ENCODE measurements around the gene RIC3. TPM values are rescaled to one million over a fixed set of nuclear protein-coding genes. Genes with fewer than 3 reads are reported as not detected.

The RIC3 gene
- total RNA-seq, 1 experiment from 2014 or later = 23.7 TPM

- H4K91ac ChIP-seq (ENCODE audit: insufficient read length, low read depth, low read length) = no peak overlapping the region
- H3K79me2 ChIP-seq (ENCODE audit: insufficient read depth, low read length) = no peaks in the 10 kb centered on the region
- H4K8ac ChIP-seq (replicated peaks; ENCODE audit: insufficient read length, low read depth, low read length) = no peak overlapping the region
- no peak overlapping the region for H3K4me2 ChIP-seq (ENCODE audit: insufficient read depth, insufficient read length, low read length)
- TF ChIP-seq, protein P1, sequence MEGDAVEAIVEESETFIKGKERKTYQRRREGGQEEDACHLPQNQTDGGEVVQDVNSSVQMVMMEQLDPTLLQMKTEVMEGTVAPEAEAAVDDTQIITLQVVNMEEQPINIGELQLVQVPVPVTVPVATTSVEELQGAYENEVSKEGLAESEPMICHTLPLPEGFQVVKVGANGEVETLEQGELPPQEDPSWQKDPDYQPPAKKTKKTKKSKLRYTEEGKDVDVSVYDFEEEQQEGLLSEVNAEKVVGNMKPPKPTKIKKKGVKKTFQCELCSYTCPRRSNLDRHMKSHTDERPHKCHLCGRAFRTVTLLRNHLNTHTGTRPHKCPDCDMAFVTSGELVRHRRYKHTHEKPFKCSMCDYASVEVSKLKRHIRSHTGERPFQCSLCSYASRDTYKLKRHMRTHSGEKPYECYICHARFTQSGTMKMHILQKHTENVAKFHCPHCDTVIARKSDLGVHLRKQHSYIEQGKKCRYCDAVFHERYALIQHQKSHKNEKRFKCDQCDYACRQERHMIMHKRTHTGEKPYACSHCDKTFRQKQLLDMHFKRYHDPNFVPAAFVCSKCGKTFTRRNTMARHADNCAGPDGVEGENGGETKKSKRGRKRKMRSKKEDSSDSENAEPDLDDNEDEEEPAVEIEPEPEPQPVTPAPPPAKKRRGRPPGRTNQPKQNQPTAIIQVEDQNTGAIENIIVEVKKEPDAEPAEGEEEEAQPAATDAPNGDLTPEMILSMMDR (conservative IDR thresholded peaks at IDR 0.05) = no peak
- H4K20me1 ChIP-seq (ENCODE audit: control insufficient read depth, insufficient read depth, insufficient read length) = no peaks in the 10 kb centered on the region
- H2AFZ ChIP-seq (ENCODE audit: low read length) = no peak overlapping the region
- H3K79me1 ChIP-seq (ENCODE audit: insufficient read depth, low read depth, low read length, poor library complexity, severe bottlenecking) = no peaks in the 10 kb centered on the region
- H2BK5ac ChIP-seq (ENCODE audit: insufficient read length, low read length) = no peak overlapping the region
- Mint-ChIP-seq H3K36me3 (ENCODE audit: insufficient read depth in 1 of 3, low read depth in 3 of 3) (peaks cover 0 to 4% (median 3%) of the 10 kb centered on the region in 3 experiments; a peak in 3 of 7 replicates), H3K9me3 (no peaks in the 10 kb centered on the region), H3K27me3 (ENCODE audit: low read depth) (no peaks in the 10 kb centered on the region), H3K27ac (no peak overlapping the region), H3K4me1 (peaks cover 0 to 5% of the 10 kb centered on the region in 2 experiments; a peak in 2 of 4 replicates), H3K4me3 (no peak overlapping the region)
- H2BK12ac ChIP-seq (ENCODE audit: insufficient read length, low read depth, low read length) = no peak overlapping the region
- H3K4ac ChIP-seq (ENCODE audit: low read depth, low read length) = no peak overlapping the region
- no peak overlapping the region for H3K14ac ChIP-seq (ENCODE audit: insufficient read depth, low read length)
- no peak overlapping the region for H4K5ac ChIP-seq (ENCODE audit: insufficient read length, low read depth, low read length)
- H3K23me2 ChIP-seq (ENCODE audit: insufficient read length, low read depth, low read length, poor library complexity, severe bottlenecking) = no peaks in the 10 kb centered on the region
- no peak overlapping the region for H3T11ph ChIP-seq (ENCODE audit: low read length)
- no CpG with 5 or more reads among the region's 2 CpGs for WGBS (ENCODE audit: extremely low coverage, insufficient read length, low lambda C conversion rate)
- H3K27me3 ChIP-seq (ENCODE audit: insufficient read depth, low read length) = no peaks in the 10 kb centered on the region
- no peak overlapping the region for H3K27ac ChIP-seq (ENCODE audit: insufficient read length, low read depth, low read length)
- H3K9me3 ChIP-seq (ENCODE audit: control insufficient read depth, low read depth, low read length) = no peaks in the 10 kb centered on the region
- no peak overlapping the region for H2AK5ac ChIP-seq (ENCODE audit: insufficient read length, low read length)
- no peak overlapping the region for H2BK15ac ChIP-seq (ENCODE audit: low read depth, low read length)
- no peak for DNase-seq
- no peak overlapping the region for H3K23ac ChIP-seq (ENCODE audit: insufficient read length, low read depth, low read length)
- no peak overlapping the region for H2BK20ac ChIP-seq (ENCODE audit: low read depth, low read length, poor library complexity, severe bottlenecking)
- H3K56ac ChIP-seq (ENCODE audit: insufficient read length, low read depth, low read length) = no peak overlapping the region
- no peak overlapping the region for H3K18ac ChIP-seq (ENCODE audit: insufficient read length, low read depth, low read length)
- H3K4me1 ChIP-seq (ENCODE audit: insufficient read depth, low read length) = no peaks in the 10 kb centered on the region
- no peak overlapping the region for H3K9ac ChIP-seq (ENCODE audit: extremely low read depth, insufficient read length, low read length)
- no peak overlapping the region for H2BK120ac ChIP-seq (ENCODE audit: low read depth, low read length, poor library complexity, severe bottlenecking)
Measured at GRCh38 chr11:8127447-8127846, 41.4 kb downstream of the RIC3 start.

Measured in H9 (cell line).